ENCODE measurements around the gene ADCY1. TPM values are rescaled to one million over a fixed set of nuclear protein-coding genes. Genes with fewer than 3 reads are reported as not detected.

Gene ADCY1
- total and polyA plus RNA-seq, 2 donors from 2014 or later: 2.9 to 3.7 TPM

- DNase-seq (peak in 2 of 5 donors; percentile 18 to 19), FAIRE-seq (no peak)
- H3K27ac ChIP-seq (ENCODE audit: low read depth in 2 of 2, low read length in 2 of 2): no peak overlapping the region
- no peaks in the 10 kb centered on the region for H3K27me3 ChIP-seq (ENCODE audit: control insufficient read depth, insufficient read depth, low read length)
- no peak overlapping the region for H3K9ac ChIP-seq (ENCODE audit: low read length in 3 of 3)
- no peak for TF ChIP-seq CTCF (IDR thresholded peaks at IDR 0.05; ENCODE audit: borderline replicate concordance, extremely low read depth, insufficient read depth)
- no peaks in the 10 kb centered on the region for H3K9me3 ChIP-seq (ENCODE audit: control insufficient read depth in 2 of 3, insufficient read depth in 1 of 3, low read length in 3 of 3)
- intact Hi-C loops (cut with DNase I): no loop called here
- no peak overlapping the region for H3K4me3 ChIP-seq (ENCODE audit: low read length in 3 of 3)
- peaks cover 0 to 8% (median 0%) of the 10 kb centered on the region in 3 donors for H3K4me1 ChIP-seq (ENCODE audit: control insufficient read depth in 2 of 3, insufficient read depth in 2 of 3, low read depth in 1 of 3, low read length in 3 of 3)
- no peaks in the 10 kb centered on the region for H3K36me3 ChIP-seq (ENCODE audit: control insufficient read depth in 2 of 3, insufficient read depth in 3 of 3, low read length in 3 of 3)
Observed at GRCh38 chr7:45581271-45581780, 7.2 kb downstream of the ADCY1 start.

- FAIRE-seq (no peak), DNase-seq (peak in 2 of 5 donors; percentile 27 to 34)
- intact Hi-C loops (cut with DNase I): no loop called here
Observed at GRCh38 chr7:45582136-45582749, 8.1 kb downstream of the ADCY1 start.

GRCh38 chr7:45582868-45583277 is 8.7 kb downstream of the ADCY1 start:
- Histone ChIP-seq H3K36me3 (ENCODE audit: control insufficient read depth in 2 of 3, insufficient read depth in 3 of 3, low read length in 3 of 3) (no peaks in the 10 kb centered on the region), H3K4me1 (ENCODE audit: control insufficient read depth in 2 of 3, insufficient read depth in 2 of 3, low read depth in 1 of 3, low read length in 3 of 3) (peaks cover 0 to 8% (median 0%) of the 10 kb centered on the region in 3 donors), H3K9ac (ENCODE audit: low read length in 3 of 3) (no peak overlapping the region), H3K27me3 (ENCODE audit: control insufficient read depth, insufficient read depth, low read length) (no peaks in the 10 kb centered on the region), H3K9me3 (ENCODE audit: control insufficient read depth in 2 of 3, insufficient read depth in 1 of 3, low read length in 3 of 3) (no peaks in the 10 kb centered on the region), H3K27ac (ENCODE audit: low read depth in 2 of 2, low read length in 2 of 2) (no peak overlapping the region), H3K4me3 (ENCODE audit: low read length in 3 of 3) (no peak overlapping the region)
- DNase-seq: no peak
- intact Hi-C loops (cut with DNase I): no loop called here
- FAIRE-seq: no peak
- TF ChIP-seq CTCF (IDR thresholded peaks at IDR 0.05; ENCODE audit: borderline replicate concordance, extremely low read depth, insufficient read depth): no peak

More at GRCh38 chr7:45582136-45582749, 8.1 kb downstream of the ADCY1 start:
- TF ChIP-seq CTCF (IDR thresholded peaks at IDR 0.05; ENCODE audit: borderline replicate concordance, extremely low read depth, insufficient read depth): no peak
- no peak overlapping the region for H3K27ac ChIP-seq (ENCODE audit: low read depth in 2 of 2, low read length in 2 of 2)
- H3K27me3 ChIP-seq (ENCODE audit: control insufficient read depth, insufficient read depth, low read length): no peaks in the 10 kb centered on the region
- no peak overlapping the region for H3K4me3 ChIP-seq (ENCODE audit: low read length in 3 of 3)
- H3K9ac ChIP-seq (ENCODE audit: low read length in 3 of 3): no peak overlapping the region
- H3K36me3 ChIP-seq (ENCODE audit: control insufficient read depth in 2 of 3, insufficient read depth in 3 of 3, low read length in 3 of 3): no peaks in the 10 kb centered on the region
- H3K4me1 ChIP-seq (ENCODE audit: control insufficient read depth in 2 of 3, insufficient read depth in 2 of 3, low read depth in 1 of 3, low read length in 3 of 3): peaks cover 0 to 8% (median 0%) of the 10 kb centered on the region in 3 donors
- no peaks in the 10 kb centered on the region for H3K9me3 ChIP-seq (ENCODE audit: control insufficient read depth in 2 of 3, insufficient read depth in 1 of 3, low read length in 3 of 3)
